Testis (tissue), 3 donors: Measurements from ENCODE around the gene PSMA5. TPM values are rescaled to one million over a fixed set of nuclear protein-coding genes. Genes with fewer than 3 reads are reported as not detected.

Experiments
- DNase-seq: peaks from one replicate; pipeline ENCODE4 v3.0.0-alpha.2; 2019
- H3K27ac ChIP-seq, 2 donors: fragments of 200-600 bp; sonication (generic); one replicate each; pipeline ENCODE4 v1.5.1; 2019
- H3K27me3 ChIP-seq: fragments of 200-600 bp; sonication (generic); one replicate; pipeline ENCODE4 v1.5.1; 2019
- H3K36me3 ChIP-seq: fragments of 200-600 bp; sonication (generic); one replicate; pipeline ENCODE4 v1.5.1; 2017; ENCODE audit warnings: low read depth; ENCODE audit errors: missing control alignments
- H3K4me1 ChIP-seq: fragments of 200-600 bp; sonication (generic); one replicate; pipeline ENCODE4 v1.5.1; 2019
- H3K4me3 ChIP-seq, 2 donors: fragments of 200-600 bp; sonication (generic); one replicate each; pipeline ENCODE4 v1.5.1; 2017 to 2019
- H3K9me3 ChIP-seq: fragments of 200-600 bp; sonication (generic); one replicate; pipeline ENCODE4 v1.5.1; 2017
- CTCF ChIP-seq, 3 experiments: fragments of 450-650 bp in 2 of 3; fragments of 200-600 bp in 1 of 3; sonication (generic) in 1 of 3; IDR thresholded peaks; one replicate each; pipeline ENCODE4 v1.5.1; 2016 to 2019; ENCODE audit warnings: antibody characterized with exemption in 3 of 3, mild to moderate bottlenecking in 2 of 3, moderate library complexity in 1 of 3
- POLR2A ChIP-seq: fragments of 450-650 bp; IDR thresholded peaks from one replicate; pipeline ENCODE4 v1.6.1; 2017; ENCODE audit warnings: antibody characterized with exemption, mild to moderate bottlenecking, moderate library complexity
- WGBS, 2 donors: methylation state at CpG; one replicate each; pipeline ENCODE4 v1.1.5; 2018; 5-methylcytosine and 5-hydroxymethylcytosine counted together
- intact Hi-C: fragments of 100-400 bp; cut with DNase I; formaldehyde crosslinking; loops from one replicate; pipeline ENCODE4 v1.15.1; 2023; ENCODE audit warnings: low total_unique reads
- polyA plus RNA-seq: library from polyadenylated mRNA; stranded (reverse); fragments of 350-450 nt; fragmentation: Illumina TruSeq; extraction: RNeasy Lipid Tissue Mini Kit (QIAGEN cat#74804); gene quantifications from one replicate; pipeline ENCODE4 v1.2.3, GENCODE V29; 2014; ENCODE audit warnings: low read depth, low replicate concordance; ENCODE audit not compliant: insufficient read depth
- total RNA-seq, 2 donors: library from RNA; depleted of rRNA; stranded (reverse); fragments of >200 nt; gene quantifications; one replicate each; pipeline ENCODE4 v1.2.3, GENCODE V29; 2016

Gene PSMA5
- total and polyA plus RNA-seq, 3 donors from 2014 or later: 30.9 to 72.0 (median 56.9) TPM

GRCh38 chr1:109394591-109395281 is 31.5 kb downstream of the PSMA5 start:
- peak overlapping the region; percentile 82 to 85 for H3K27ac ChIP-seq
- H3K4me1 ChIP-seq: peaks cover 64% of the 10 kb centered on the region
- no peaks in the 10 kb centered on the region for H3K27me3 ChIP-seq
- no peaks in the 10 kb centered on the region for H3K9me3 ChIP-seq
- H3K4me3 ChIP-seq: no peak overlapping the region
- H3K36me3 ChIP-seq: no peaks in the 10 kb centered on the region
- intact Hi-C loops: loop anchor here (5.0 kb wide), 1 partner anchor 112 kb away; the partner anchor contains the start of gene PSRC1
- TF ChIP-seq POLR2A (no peak), CTCF (IDR thresholded peaks at IDR 0.05) (no peak)
- no peak for DNase-seq
- 43 to 56% methylated on average over 5 of the region's 5 CpGs for WGBS, 2 donors

- H3K27me3 ChIP-seq: no peaks in the 10 kb centered on the region
- H3K36me3 ChIP-seq: no peaks in the 10 kb centered on the region
- peak overlapping the region; percentile 82 to 85 for H3K27ac ChIP-seq
- intact Hi-C loops: no loop called here
- no peaks in the 10 kb centered on the region for H3K9me3 ChIP-seq
- TF ChIP-seq POLR2A (no peak), CTCF (IDR thresholded peaks at IDR 0.05) (no peak)
- DNase-seq: no peak
- no peak overlapping the region for H3K4me3 ChIP-seq
- peaks cover 72% of the 10 kb centered on the region for H3K4me1 ChIP-seq
- WGBS, 2 donors: 41 to 51% methylated on average over 2 of the region's 2 CpGs
These were observed 32.5 kb downstream of the PSMA5 start for GRCh38 chr1:109393617-109394233.

DNA sequence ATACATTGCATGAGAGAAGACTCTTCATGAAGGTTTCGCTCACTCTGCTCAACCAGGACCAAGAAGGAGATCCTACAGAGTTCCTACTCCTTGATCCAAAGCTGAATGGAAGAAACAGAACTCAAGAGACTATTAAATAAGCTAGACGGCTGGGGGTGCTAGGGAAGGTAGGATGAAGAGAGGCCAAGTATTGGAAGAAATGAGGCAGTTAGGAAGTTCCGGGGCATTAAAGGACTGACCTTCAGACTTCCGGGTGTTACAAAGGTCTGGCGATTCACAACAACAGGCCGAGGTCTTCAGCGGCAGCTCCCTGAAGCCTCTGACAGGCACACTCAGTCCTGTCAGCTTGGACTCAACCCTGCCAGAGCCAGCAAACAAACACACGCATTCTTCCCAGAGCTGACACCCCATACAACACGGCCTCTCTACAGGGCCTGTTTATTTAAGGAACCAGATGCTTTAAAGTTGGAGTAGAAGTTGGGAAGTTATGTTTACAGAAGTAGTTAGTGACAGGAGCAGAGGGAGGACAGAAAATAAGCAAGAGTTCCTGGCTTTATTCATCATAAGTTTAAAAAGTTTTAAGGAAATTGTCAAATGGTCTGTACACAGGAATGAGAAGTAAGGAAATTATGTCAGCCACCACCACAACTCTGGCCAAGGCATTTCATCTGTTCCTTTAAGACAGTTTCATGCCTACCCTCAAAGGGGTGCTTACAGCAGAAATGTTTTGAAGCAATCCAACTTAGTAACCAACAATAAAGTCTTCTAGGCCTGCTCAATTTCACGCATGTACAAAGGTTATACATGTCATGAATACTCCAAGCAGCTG is 33.2 kb downstream of the PSMA5 start:
- no peaks in the 10 kb centered on the region for H3K9me3 ChIP-seq
- no peaks in the 10 kb centered on the region for H3K27me3 ChIP-seq
- TF ChIP-seq POLR2A (no peak), CTCF (IDR thresholded peaks at IDR 0.05) (no peak)
- H3K4me1 ChIP-seq: peaks cover 67% of the 10 kb centered on the region
- no peaks in the 10 kb centered on the region for H3K36me3 ChIP-seq
- peak; percentile 75 for DNase-seq
- peak overlapping the region in 1 of 2 donors; percentile 10 for H3K4me3 ChIP-seq
- WGBS, 2 donors: 32 to 39% methylated on average over 10 of the region's 10 CpGs
- intact Hi-C loops: no loop called here
- H3K27ac ChIP-seq: peak overlapping the region; percentile 82 to 85

GRCh38 chr1:109392037-109392787 is 34.0 kb downstream of the PSMA5 start:
- H3K27me3 ChIP-seq: no peaks in the 10 kb centered on the region
- intact Hi-C loops: no loop called here
- H3K27ac ChIP-seq: peak overlapping the region; percentile 82 to 85
- TF ChIP-seq CTCF (IDR thresholded peaks at IDR 0.05): no peak
- TF ChIP-seq POLR2A: no peak
- peak; percentile 28 for DNase-seq
- WGBS, 2 donors: 39 to 44% methylated on average over 4 of the region's 4 CpGs
- no peaks in the 10 kb centered on the region for H3K9me3 ChIP-seq
- peaks cover 66% of the 10 kb centered on the region for H3K4me1 ChIP-seq
- peak overlapping the region in 1 of 2 donors; percentile 10 for H3K4me3 ChIP-seq
- H3K36me3 ChIP-seq: no peaks in the 10 kb centered on the region
